GM10266 (cell line): ENCODE data around the gene ZNF777.

Experiments used
- DNase-seq: peaks from one replicate; pipeline ENCODE4 v3.0.0; 2012; ENCODE audit errors: extremely low spot score
- TF ChIP-seq, protein P1 (sequence below): IDR thresholded peaks from 2 replicates; pipeline ENCODE4 v1.5.1; 2012; ENCODE audit warnings: mild to moderate bottlenecking, low read depth; ENCODE audit not compliant: control insufficient read depth, insufficient read depth; ENCODE audit errors: missing control alignments

ZNF777 gene

DNA sequence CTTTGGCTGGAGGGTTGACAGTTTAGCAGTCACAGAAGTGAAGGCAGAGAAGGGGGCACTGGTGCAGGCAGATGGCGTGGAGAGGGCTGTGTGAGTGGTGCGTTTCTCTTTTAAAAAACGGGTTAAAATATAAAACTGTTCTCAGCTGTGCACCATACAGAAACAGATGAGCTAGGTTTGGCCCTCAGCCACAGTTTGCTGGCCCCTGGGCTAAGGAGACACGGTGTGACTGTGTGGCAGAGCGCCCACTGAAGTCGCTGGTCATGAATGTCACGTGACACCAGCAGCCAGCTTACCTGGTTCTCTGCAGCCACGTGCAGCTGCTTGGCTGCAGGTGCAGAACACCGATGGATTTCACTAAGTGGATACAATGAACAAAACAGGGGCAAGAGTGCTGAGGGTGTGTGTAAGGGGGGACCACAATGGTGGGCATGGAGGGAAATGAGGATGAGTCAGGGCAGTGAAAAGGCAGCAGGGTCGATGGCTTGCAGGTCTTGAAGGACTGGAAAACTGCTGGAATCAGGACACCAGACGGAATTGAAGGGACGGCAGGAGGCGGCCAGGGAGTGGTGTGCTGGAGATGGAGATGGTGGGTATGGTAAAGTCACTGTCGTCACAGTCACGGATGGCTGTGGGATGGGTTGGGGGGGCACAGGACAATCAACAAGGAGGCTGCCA lies 29.4 kb upstream of the ZNF777 start:
- DNase-seq, result no peak
- TF ChIP-seq, protein P1, sequence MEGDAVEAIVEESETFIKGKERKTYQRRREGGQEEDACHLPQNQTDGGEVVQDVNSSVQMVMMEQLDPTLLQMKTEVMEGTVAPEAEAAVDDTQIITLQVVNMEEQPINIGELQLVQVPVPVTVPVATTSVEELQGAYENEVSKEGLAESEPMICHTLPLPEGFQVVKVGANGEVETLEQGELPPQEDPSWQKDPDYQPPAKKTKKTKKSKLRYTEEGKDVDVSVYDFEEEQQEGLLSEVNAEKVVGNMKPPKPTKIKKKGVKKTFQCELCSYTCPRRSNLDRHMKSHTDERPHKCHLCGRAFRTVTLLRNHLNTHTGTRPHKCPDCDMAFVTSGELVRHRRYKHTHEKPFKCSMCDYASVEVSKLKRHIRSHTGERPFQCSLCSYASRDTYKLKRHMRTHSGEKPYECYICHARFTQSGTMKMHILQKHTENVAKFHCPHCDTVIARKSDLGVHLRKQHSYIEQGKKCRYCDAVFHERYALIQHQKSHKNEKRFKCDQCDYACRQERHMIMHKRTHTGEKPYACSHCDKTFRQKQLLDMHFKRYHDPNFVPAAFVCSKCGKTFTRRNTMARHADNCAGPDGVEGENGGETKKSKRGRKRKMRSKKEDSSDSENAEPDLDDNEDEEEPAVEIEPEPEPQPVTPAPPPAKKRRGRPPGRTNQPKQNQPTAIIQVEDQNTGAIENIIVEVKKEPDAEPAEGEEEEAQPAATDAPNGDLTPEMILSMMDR, result no peak

- no peak for DNase-seq
- TF ChIP-seq, protein P1, result peak; percentile 12
Observed at GRCh38 chr7:149489391-149490024, 28.6 kb upstream of the ZNF777 start.

DNA sequence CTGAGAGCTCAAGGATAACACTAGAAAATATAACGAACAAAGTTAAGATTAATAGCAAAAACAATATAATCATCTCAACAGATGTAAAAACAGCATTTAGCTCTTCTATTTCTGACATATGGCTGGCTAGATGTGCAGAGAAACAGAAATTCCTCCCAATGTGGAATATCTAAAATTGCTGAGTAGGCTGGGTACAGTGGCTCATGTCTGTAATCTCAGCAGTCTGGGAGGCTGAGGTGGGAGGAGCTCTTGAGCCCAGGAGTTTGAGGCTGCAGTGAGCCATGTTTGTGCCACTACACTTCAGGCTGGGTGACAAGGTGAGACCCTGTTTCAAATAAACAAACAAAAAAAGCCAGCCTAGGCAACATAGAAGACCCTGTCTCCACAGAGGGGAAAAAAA lies 18.7 kb upstream of the ZNF777 start:
- DNase-seq, result no peak
- TF ChIP-seq, protein P1, result no peak

- TF ChIP-seq, protein P1, result no peak
- DNase-seq, result no peak
Observed at GRCh38 chr7:149478754-149479153, 17.9 kb upstream of the ZNF777 start.

GRCh38 chr7:149477494-149478443 lies 16.9 kb upstream of the ZNF777 start:
- no peak for DNase-seq

DNA sequence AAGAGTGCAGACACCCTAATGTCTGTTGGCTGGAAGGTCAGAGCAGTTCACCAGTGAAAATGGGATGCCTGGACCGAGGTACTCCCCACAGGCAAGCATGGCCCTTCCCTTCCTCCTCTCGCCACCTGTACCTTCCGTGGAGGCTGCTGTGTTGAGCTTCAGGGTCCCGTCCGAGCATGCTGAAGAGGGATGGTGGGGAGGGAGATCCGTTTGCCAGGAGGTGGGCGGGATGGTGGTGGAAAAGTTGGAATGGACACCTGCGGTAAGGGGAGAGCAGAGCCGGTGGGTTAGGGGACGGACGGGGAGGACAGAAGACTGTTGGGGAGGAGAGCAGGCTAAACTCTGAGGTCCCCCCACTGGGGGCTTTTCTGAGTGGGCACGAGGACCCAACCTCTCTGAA lies 15.9 kb upstream of the ZNF777 start:
- no peak for DNase-seq
- TF ChIP-seq, protein P1, result no peak

More at GRCh38 chr7:149477494-149478443, 16.9 kb upstream of the ZNF777 start:
- TF ChIP-seq, protein P1, result no peak
